ENCODE data around the gene CHRM4.

The CHRM4 gene

GRCh38 chr11:46393231-46393616, 1.6 kb upstream of the CHRM4 start:
- peaks cover 12 to 18% of the 10 kb centered on the region in 2 donors for H3K4me1 ChIP-seq (ENCODE audit: control insufficient read depth in 2 of 2, insufficient read depth in 1 of 2, low read depth in 1 of 2, low read length in 2 of 2)
- H2BK5ac ChIP-seq (ENCODE audit: low read length), result no peak overlapping the region
- no peak overlapping the region for H3K4ac ChIP-seq (ENCODE audit: low read length)
- no peak overlapping the region for H2BK120ac ChIP-seq (ENCODE audit: low read depth, low read length)
- no peak overlapping the region for H3K27ac ChIP-seq (replicated peaks; ENCODE audit: low read length)
- H3K9ac ChIP-seq (ENCODE audit: low read depth, low read length, poor library complexity), result no peak overlapping the region
- peaks cover 0 to 3% of the 10 kb centered on the region in 2 donors for H3K9me3 ChIP-seq (replicated peaks in 1 of 2; ENCODE audit: control insufficient read depth in 2 of 2, insufficient read depth in 1 of 2, low read depth in 1 of 2, low read length in 2 of 2)
- H3K4me3 ChIP-seq (ENCODE audit: low read length in 2 of 2), result peak overlapping the region in 1 of 2 donors; percentile 52
- no peak overlapping the region for H2BK15ac ChIP-seq (ENCODE audit: low read length)
- peaks cover 19 to 48% (median 30%) of the 10 kb centered on the region in 3 experiments for H3K27me3 ChIP-seq (ENCODE audit: control insufficient read depth in 3 of 3, insufficient read depth in 3 of 3, low read depth in 1 of 3, low read length in 3 of 3)
- H2AK5ac ChIP-seq (ENCODE audit: low read depth, low read length), result no peak overlapping the region
- no CpG with 5 or more reads among the region's 4 CpGs for WGBS, 2 donors (ENCODE audit: extremely low coverage in 2 of 2, insufficient read length in 2 of 2, insufficient replicate concordance in 1 of 2)
- H3K23ac ChIP-seq (ENCODE audit: low read depth, low read length, poor library complexity), result no peak overlapping the region
- DNase-seq (ENCODE audit: low spot score), result no peak
- peaks cover 12 to 26% of the 10 kb centered on the region in 2 donors for H3K36me3 ChIP-seq (replicated peaks in 1 of 2; ENCODE audit: control insufficient read depth in 2 of 2, insufficient read depth in 2 of 2, low read length in 2 of 2)
- no peak overlapping the region for H3K14ac ChIP-seq (ENCODE audit: low read length)
- peak overlapping the region; percentile 91 for H3K4me2 ChIP-seq (ENCODE audit: insufficient read depth, low read length, poor library complexity, severe bottlenecking)
- no peaks in the 10 kb centered on the region for H3K79me1 ChIP-seq (ENCODE audit: low read depth, low read length)
- no peak overlapping the region for H3K18ac ChIP-seq (ENCODE audit: low read length)
- H4K91ac ChIP-seq (ENCODE audit: low read depth, low read length, poor library complexity), result no peak overlapping the region
- H2BK12ac ChIP-seq (ENCODE audit: low read length), result no peak overlapping the region
- no peak overlapping the region for H4K8ac ChIP-seq (ENCODE audit: low read depth, low read length)
- no peak overlapping the region for H2AFZ ChIP-seq (ENCODE audit: low read length)

- Histone ChIP-seq H2BK120ac (ENCODE audit: low read depth, low read length) (no peak overlapping the region), H4K91ac (ENCODE audit: low read depth, low read length, poor library complexity) (no peak overlapping the region), H3K79me1 (ENCODE audit: low read depth, low read length) (no peaks in the 10 kb centered on the region), H3K18ac (ENCODE audit: low read length) (no peak overlapping the region), H2BK12ac (ENCODE audit: low read length) (no peak overlapping the region), H3K4me3 (ENCODE audit: low read length in 2 of 2) (peak overlapping the region; percentile 52 to 67), H2BK5ac (ENCODE audit: low read length) (no peak overlapping the region), H2AK5ac (ENCODE audit: low read depth, low read length) (no peak overlapping the region), H3K36me3 (replicated peaks in 1 of 2; ENCODE audit: control insufficient read depth in 2 of 2, insufficient read depth in 2 of 2, low read length in 2 of 2) (peaks cover 7 to 20% of the 10 kb centered on the region in 2 donors), H3K14ac (ENCODE audit: low read length) (no peak overlapping the region), H3K9ac (ENCODE audit: low read depth, low read length, poor library complexity) (no peak overlapping the region), H3K4me1 (ENCODE audit: control insufficient read depth in 2 of 2, insufficient read depth in 1 of 2, low read depth in 1 of 2, low read length in 2 of 2) (peaks cover 12 to 23% of the 10 kb centered on the region in 2 donors), H3K27me3 (ENCODE audit: control insufficient read depth in 3 of 3, insufficient read depth in 3 of 3, low read depth in 1 of 3, low read length in 3 of 3) (peaks cover 19 to 54% (median 35%) of the 10 kb centered on the region in 3 experiments), H2BK15ac (ENCODE audit: low read length) (no peak overlapping the region), H3K4ac (ENCODE audit: low read length) (no peak overlapping the region), H4K8ac (ENCODE audit: low read depth, low read length) (no peak overlapping the region), H3K27ac (replicated peaks; ENCODE audit: low read length) (no peak overlapping the region), H3K9me3 (replicated peaks in 1 of 2; ENCODE audit: control insufficient read depth in 2 of 2, insufficient read depth in 1 of 2, low read depth in 1 of 2, low read length in 2 of 2) (peaks cover 0 to 3% of the 10 kb centered on the region in 2 donors), H3K4me2 (ENCODE audit: insufficient read depth, low read length, poor library complexity, severe bottlenecking) (peak overlapping the region; percentile 91), H2AFZ (ENCODE audit: low read length) (peak overlapping the region; percentile 94), H3K23ac (ENCODE audit: low read depth, low read length, poor library complexity) (peak overlapping the region; percentile 1)
- DNase-seq (ENCODE audit: low spot score), result peak; percentile 91
- WGBS, 2 donors (ENCODE audit: extremely low coverage in 2 of 2, insufficient read length in 2 of 2, insufficient replicate concordance in 1 of 2), result no CpG with 5 or more reads among the region's 71 CpGs
Measured at GRCh38 chr11:46392421-46393230, 1.1 kb upstream of the CHRM4 start.

- Histone ChIP-seq H3K4me1 (ENCODE audit: control insufficient read depth in 2 of 2, insufficient read depth in 1 of 2, low read depth in 1 of 2, low read length in 2 of 2) (peaks cover 12 to 26% of the 10 kb centered on the region in 2 donors), H4K91ac (ENCODE audit: low read depth, low read length, poor library complexity) (no peak overlapping the region), H3K79me1 (ENCODE audit: low read depth, low read length) (no peaks in the 10 kb centered on the region), H3K9me3 (replicated peaks in 1 of 2; ENCODE audit: control insufficient read depth in 2 of 2, insufficient read depth in 1 of 2, low read depth in 1 of 2, low read length in 2 of 2) (peaks cover 0 to 3% of the 10 kb centered on the region in 2 donors), H3K4ac (ENCODE audit: low read length) (no peak overlapping the region), H3K27ac (replicated peaks; ENCODE audit: low read length) (no peak overlapping the region), H3K27me3 (ENCODE audit: control insufficient read depth in 3 of 3, insufficient read depth in 3 of 3, low read depth in 1 of 3, low read length in 3 of 3) (peaks cover 19 to 59% (median 46%) of the 10 kb centered on the region in 3 experiments), H3K14ac (ENCODE audit: low read length) (no peak overlapping the region), H2BK5ac (ENCODE audit: low read length) (no peak overlapping the region), H3K4me3 (ENCODE audit: low read length in 2 of 2) (peak overlapping the region; percentile 52 to 82), H3K23ac (ENCODE audit: low read depth, low read length, poor library complexity) (no peak overlapping the region), H2BK15ac (ENCODE audit: low read length) (no peak overlapping the region), H2AK5ac (ENCODE audit: low read depth, low read length) (peak overlapping the region; percentile 43), H3K18ac (ENCODE audit: low read length) (peak overlapping the region; percentile 80), H3K36me3 (replicated peaks in 1 of 2; ENCODE audit: control insufficient read depth in 2 of 2, insufficient read depth in 2 of 2, low read length in 2 of 2) (peaks cover 0 to 5% of the 10 kb centered on the region in 2 donors), H4K8ac (ENCODE audit: low read depth, low read length) (no peak overlapping the region), H2AFZ (ENCODE audit: low read length) (peak overlapping the region; percentile 94), H3K9ac (ENCODE audit: low read depth, low read length, poor library complexity) (no peak overlapping the region), H2BK120ac (ENCODE audit: low read depth, low read length) (no peak overlapping the region), H2BK12ac (ENCODE audit: low read length) (no peak overlapping the region), H3K4me2 (ENCODE audit: insufficient read depth, low read length, poor library complexity, severe bottlenecking) (peak overlapping the region; percentile 91)
- no peak for DNase-seq (ENCODE audit: low spot score)
- no CpG with 5 or more reads among the region's 31 CpGs for WGBS, 2 donors (ENCODE audit: extremely low coverage in 2 of 2, insufficient read length in 2 of 2, insufficient replicate concordance in 1 of 2)
Measured at GRCh38 chr11:46391186-46391577, 394 bp downstream of the CHRM4 start.

Data from neuronal stem cell (in vitro differentiated cells).